ENCODE results near the gene CSRP3.
A peak's percentile ranks its signal among the peaks of the same experiment; 100 is the strongest.
"Not testable (repeated sequence)": the region's sequence is repeated elsewhere in the genome, so short reads cannot be mapped to it uniquely, and the experiment has no call there.

Gene CSRP3

DNA sequence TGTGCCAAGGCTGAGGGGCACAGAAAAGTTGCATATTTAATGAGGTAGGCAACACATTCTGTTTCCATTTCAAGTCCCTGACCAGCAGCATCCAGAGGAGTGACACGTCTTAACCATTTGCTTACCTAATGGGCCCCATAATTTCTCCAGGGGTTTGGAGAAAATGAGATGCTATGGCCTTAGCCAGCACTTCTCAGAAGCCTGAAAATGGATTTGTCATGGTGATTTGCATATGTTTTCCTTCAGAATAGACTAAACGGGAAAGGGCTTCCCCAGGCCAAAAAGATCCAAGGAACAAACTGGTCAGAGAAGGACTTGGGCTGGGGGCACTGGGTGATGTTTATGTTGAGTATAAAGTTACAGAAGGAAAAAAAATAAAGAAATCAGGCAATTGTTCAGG, 16.7 kb downstream of the CSRP3 start:
- DNase-seq = no peak

DNA sequence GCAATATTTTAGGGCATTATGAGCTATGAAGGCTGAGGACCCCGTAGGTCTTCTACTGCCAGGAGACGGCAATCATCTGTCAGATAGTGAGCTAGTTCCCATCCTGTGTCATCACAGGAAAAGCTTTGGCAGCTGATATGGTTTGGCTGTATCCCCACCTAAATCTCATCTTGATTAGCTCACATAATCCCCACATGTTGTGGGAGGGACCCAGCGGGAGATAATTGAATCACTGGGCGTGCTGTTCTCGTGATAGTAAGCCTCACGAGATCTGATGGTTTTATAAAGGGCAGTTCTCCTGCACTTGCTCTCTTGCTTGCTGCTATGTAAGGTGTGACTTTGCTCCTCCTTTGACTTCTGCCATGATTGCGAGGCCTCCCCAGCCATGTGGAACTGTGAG, 18.1 kb downstream of the CSRP3 start:
- DNase-seq = no peak

DNA sequence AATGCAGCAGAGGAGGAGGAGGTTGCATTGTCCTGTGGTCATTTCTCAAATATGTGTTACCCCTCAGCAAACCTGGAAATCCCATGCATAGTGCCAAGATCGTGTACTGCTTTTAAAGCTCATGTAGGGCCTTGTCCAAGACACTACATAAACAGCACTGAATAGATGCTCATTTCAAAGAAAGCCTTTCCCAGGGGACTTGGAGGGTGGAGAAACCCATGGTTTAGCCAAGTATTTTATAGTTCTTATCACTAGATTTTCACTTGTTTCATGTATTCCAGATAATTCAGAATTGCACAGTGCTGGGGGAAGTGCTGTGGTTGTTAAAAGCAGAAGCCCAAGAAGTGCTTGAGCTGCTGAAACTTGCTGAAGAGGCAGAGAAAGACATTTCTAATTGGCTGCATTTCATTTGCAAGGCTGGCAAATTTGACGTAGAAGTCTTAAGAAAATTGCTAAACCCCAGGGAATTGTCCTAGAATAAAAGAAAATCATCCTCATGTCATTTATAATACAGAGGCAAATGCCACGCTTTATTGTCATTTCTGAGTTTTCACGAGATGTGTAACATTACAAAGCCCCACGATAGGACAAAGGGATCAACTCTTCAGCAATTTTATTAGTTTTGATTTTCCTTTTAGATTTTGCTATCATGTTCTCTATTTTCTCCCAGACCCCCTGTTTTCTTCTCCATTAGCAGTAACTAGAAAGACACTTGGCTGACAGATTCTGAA, 20.1 kb downstream of the CSRP3 start:
- no peak for DNase-seq

DNA sequence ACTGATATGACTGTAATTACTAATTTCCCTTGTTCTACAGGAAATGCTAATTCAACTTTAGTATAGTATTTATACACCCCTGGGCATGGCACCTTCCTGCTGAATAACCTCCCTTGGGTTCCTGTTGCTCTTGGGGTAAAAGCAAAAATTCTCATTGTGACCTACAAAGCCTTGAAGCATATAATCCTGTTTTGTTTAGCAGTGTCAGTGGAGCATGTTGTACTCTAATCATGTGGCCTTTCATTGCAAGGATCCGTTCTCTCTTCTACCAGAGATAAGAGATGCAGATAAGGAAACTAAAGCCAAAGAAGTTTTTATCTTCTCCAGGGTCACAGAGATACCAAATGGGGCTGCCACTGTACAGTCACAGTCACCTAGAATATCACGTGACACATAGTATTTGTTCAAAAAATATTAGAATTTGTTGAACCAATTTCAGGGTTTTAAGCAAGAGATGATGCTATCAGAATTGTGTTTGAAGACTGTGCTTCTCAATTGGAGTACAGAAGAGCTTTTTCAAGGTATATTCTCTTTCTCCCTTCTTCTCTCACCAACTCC, 25.1 kb downstream of the CSRP3 start:
- no peak for DNase-seq

DNA sequence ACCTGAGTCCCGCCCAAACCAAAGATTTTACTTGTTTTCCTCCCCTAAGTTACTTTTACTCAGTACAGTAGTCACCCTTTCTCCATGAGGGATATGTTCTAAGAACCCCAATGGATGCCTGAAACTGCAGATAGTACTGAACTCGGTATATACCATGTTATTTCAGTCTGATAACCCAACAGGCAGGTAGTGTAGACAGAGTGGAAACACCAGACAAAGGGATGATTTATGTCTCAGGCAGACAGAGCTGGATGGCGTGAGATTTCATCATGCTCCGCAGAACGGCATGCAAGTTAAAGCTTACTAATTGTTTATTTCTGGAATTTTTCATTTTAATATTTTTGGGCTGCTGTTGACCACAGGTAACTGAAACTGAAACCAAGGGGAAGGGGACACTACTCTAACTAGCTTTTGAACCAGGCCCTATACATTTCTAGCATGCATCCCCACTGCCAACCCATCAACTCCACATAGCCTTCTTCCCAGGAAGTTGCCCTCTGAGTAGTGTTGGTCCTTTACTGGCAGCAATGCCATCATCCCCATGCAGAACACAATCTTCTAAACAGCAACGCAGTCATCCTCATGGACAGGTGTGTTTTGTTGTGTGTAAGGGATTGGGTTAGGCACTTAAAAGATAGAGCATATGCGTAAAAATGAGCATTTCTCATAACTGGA, 27.7 kb downstream of the CSRP3 start:
- no peak for DNase-seq

DNA sequence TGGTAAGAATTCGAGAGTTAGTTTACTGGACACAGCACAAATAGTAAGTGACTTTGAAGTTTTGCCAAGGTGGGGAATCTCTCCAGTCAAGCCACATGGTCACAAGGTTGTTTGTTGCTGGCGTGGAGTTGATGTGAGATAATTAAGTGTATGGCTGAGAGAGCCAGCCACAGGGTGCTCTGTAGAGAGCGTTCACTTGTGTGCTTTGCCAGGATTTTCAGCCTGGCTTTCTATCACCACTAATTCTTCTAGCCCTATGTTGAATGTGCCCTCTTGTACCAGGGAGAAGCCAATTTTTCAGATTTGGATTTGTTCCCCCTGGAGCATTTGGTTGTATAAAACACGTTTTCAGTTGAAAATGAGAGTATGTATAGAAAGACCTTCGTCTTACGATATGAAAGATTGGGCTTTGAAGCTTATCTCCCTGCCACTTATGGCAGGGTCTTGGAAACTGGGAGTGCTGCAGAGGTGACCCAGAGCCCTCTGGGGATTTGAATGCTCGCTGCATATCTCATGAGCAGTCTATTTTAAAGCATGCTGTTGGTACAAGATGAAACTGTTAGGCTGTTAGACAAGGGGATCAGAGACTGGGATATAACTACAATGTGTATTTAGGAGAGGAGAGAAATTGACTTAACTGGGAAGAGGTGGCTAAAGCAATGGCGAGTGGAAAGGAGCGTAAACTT, 28.6 kb downstream of the CSRP3 start:
- DNase-seq = no peak

DNA sequence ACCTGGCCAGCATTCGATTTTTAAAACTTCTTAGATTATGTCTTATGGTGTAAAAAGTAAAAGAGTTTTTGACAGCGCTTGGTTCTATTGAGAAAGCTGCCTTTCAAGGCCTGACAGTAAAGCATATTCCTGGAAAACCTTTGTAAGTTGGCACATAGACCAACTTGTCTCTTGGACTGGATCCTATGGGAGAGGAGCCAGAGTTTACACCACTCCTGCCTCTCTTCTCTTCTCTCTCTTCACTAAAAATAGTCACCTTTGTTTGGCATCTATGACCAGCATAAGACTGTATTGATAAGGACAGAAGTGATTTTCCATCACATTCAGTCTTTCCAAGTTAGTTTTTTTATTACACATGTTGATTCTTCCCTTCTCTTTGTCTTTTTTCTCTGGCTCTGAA, 33.7 kb downstream of the CSRP3 start:
- DNase-seq = no peak

DNA sequence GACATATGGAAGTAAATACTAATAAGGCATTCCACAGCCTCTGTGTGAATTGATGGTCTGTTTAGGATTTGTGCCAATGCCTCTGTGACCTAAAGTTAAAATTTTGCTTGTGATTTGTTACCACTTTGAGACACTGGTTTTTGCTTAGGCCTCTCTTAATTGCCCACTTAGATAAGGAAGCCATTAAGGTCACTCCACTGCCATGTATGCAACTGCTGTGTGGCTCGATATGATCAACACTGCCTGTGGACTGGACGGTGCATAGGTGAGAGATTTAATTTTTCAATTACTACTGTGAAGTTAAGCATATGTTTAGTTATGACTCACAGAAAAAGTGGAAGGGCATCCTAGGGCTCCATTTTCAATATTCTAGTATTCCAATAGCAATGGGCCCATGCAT, 36.9 kb downstream of the CSRP3 start:
- no peak for DNase-seq

DNA sequence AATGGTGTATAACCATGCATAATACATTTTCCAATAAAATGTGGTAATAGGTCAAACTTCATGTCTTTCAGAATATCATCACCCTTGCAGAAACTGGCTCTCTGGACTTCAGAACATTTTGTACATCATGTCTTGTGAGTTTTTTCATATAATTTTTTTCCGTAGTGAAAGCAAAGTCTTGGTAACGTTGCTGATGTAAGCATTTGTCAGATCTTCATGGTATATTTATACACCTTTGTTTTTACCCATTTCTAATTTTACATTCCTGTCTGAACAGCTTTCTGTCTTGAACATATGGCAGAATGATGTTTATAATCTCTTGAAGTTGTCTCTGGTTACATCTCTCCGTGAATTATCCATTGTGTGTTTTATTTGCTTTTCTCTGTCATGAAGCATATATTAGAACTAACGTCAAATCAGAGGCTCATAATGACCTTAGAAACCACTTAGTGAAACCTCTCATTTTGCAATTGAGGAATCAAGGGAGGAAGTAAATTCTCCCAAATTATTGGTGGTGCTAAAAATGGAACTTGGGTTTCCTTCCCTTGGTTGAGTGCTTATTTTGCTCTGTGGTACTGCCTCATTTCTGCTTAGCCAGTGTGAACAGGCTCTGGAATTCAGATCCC, 37.4 kb downstream of the CSRP3 start:
- DNase-seq = peak; percentile 88

DNA sequence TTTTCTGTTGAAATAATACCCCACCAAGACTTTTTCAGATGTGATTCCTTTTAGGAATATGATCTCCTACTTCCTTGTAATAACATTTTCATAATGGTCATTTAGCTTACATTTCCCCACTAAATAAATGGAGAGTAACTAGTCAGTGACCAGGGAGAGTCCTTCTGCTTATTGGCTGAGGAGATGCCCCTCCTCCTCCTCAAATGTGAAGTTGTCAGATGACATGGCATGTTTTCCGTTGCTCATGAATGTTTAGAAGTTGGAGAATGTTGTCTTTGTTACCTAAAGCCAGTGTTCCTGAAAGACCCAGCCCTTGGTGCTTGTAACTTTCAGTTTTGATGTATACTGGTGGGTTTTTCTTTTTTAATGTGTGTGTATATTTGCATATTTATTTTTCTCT, 38.2 kb downstream of the CSRP3 start:
- no peak for DNase-seq

DNA sequence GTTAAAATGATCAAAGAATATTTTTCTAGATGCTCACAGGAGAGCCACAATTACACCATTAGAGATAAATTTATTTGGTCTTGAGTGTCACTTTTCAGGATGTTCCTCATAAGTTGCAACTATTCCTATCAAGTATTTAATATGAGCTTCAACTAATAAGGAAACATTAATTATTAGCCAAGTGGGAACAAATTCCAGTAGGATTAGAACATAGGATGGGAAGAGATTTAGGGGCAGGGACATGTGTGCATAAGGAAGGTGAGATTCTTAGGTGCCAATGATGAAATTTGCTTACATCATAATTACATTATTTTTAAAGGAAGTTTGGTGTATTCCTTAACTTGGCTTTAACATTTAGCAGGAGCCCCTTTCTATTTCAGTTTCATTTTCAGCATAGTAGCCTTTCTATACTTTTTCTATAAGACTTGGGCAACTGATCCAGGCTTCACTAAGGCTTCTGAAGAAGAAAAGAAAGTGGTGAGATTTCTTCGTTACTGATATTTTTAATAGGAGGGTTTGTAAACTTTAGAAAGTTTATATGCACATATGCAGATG, 38.8 kb downstream of the CSRP3 start:
- DNase-seq = no peak

DNA sequence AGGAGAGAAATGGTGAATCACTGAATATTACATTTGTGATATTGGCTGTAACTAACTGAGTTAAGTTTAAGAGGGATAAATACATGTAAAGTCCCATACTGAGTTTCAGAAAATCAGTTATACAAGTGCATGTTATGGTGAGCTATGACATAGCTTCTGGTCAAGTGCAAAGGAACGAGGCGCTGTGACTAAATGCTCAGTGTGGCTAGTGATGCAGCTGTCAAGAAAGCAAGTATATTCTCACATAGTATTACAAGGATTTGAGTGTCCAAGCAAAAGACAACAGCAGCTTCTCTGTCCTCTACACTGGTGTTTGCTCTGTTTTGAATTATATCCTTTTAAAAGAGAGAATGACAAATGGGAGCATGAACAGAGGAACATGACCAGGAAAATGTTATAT, 40.1 kb downstream of the CSRP3 start:
- no peak for DNase-seq

DNA sequence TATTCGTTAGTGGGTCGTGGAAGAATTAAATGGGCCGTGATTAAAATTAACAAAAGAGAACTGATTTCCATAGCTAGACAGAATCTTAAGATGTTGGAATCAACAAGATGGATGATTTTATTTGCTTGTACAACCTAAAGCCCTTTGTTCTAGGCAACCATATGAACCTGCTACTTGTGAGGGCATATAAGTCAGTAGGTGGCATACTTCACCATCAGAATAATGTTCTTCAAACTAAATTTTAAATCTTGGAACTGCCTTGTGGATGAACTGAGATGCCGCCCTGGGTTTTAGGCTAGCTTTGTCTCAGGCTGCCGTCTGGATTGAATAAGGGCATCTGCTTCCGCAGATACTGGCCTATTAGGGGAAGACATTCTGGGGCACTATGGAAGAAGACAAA, 40.9 kb downstream of the CSRP3 start:
- no peak for DNase-seq

DNA sequence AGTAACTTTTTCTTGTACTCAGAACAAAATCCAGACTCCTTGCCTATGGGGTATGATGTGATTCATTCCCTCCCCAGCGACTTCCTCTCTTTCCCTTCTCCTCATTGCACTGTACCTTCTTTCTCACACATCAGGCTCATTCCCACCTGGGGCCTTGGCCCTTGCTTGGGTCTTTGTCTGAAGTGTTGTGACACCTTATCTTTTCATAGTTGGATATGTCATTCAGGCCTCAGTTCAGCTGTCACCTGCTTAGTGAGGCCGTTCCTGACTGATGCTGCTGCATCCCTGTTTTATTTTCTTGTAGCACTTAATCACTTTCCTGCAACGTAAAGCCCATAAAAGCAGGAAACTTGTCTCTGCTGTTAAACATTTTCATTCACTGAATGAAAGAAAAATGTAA, 44.9 kb downstream of the CSRP3 start:
- no peak for DNase-seq

DNA sequence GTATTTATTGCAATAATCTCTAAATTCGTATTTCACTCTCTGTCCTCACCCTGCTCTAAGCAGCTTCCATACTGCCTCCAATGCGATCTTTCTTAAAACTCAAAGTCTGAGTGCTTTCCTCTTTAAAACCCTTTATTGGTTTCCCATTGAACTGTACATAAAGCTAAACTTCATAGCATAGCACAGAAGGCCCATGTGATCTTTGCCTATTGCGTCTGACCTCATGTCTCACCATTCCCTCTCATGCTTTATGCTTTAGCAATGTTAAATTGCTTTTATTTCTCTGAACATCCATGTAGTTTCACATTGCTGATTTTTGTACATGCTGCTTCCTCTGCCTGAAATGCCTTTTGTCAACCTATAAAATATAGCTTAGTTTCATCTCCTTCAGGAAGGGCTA, 56.5 kb downstream of the CSRP3 start:
- DNase-seq = no peak

DNA sequence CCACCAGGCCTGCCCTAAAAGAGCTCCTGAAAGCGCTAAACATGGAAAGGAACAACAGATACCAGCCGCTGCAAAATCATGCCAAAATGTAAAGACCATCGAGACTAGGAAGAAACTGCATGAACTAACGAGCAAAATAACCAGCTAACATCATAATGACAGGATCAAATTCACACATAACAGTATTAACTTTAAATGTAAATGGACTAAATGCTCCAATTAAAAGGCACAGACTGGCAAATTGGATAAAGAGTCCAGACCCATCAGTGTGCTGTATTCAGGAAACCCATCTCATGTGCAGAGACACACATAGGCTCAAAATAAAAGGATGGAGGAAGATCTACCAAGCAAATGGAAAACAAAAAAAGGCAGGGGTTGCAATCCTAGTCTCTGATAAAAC, 64.9 kb downstream of the CSRP3 start:
- DNase-seq = not testable (repeated sequence)

DNA sequence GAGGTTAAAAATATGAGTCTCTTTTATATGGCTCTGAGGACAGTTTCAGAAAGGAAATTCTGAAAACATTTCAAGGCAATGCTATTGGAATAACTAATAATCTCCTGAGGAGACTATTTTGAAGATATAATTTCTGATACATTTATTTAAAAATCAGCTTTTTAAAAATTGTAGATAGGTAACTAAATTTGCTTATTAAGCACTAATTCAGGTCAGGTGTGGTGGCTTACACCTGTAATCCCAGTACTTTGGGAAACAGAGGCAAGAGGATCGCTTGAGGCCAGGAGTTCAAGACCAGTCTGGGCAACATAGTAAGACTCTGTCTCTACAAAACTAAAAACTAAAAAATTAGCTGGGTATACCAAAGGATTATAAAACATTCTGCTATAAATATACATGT, 67.8 kb downstream of the CSRP3 start:
- no peak for DNase-seq

Measured in NCI-H1417 treated with DMSO at 0.1 percent for 48 hours (cell line).